ENCODE results near the gene HSBP1L1. TPM values are rescaled to one million over a fixed set of nuclear protein-coding genes. Genes with fewer than 3 reads are reported as not detected.
A peak's percentile ranks its signal among the peaks of the same experiment; 100 is the strongest.

HSBP1L1 gene
- total and polyA plus RNA-seq, 2 of the 13 experiments (the other 11 are each of a cell fraction or from before 2014, with no cell fraction given) = 22.6 to 45.1 TPM

DNA sequence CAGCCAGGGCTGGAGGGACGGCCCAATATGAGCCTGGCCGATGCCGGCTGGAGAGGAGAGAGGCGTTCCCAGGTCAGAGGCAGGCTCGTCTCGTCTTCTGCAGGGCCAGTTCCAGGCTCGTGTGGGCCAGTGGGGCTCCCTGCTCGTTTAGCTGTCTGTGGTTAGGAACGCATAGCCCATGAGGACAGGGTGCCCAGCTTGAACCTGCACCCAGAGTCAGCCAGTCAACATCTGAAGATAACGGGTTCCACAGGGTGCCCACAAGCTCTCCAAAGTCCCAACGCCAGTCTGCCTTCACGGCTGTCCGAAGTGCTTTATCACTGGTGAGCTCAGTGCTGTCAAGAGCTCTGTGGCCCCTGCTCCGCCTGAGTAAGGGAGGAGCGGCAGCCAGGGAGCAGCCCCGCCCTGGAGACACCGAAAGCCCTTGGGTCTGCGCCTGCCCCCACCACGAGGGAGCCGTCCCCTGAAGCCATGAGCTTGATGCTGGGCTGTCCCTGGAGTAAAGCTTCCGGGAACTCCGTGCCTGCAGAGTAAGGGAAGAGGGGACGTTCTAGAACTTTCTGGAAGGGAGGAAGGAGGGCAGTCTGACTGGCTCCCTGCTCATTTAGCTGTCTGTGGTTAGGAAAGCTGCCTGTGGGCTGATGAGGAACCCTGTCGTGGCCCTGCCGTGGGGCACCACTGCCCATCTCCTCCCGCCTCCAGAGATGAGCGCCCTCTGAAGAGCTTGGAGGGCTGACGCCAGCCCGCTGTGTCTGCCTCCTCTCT is 2.7 kb upstream of the HSBP1L1 start (continued):
- TF ChIP-seq, protein P1, sequence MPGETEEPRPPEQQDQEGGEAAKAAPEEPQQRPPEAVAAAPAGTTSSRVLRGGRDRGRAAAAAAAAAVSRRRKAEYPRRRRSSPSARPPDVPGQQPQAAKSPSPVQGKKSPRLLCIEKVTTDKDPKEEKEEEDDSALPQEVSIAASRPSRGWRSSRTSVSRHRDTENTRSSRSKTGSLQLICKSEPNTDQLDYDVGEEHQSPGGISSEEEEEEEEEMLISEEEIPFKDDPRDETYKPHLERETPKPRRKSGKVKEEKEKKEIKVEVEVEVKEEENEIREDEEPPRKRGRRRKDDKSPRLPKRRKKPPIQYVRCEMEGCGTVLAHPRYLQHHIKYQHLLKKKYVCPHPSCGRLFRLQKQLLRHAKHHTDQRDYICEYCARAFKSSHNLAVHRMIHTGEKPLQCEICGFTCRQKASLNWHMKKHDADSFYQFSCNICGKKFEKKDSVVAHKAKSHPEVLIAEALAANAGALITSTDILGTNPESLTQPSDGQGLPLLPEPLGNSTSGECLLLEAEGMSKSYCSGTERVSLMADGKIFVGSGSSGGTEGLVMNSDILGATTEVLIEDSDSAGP (CRISPR knock-in tag; IDR thresholded peaks at IDR 0.05; ENCODE audit: borderline replicate concordance) = 0 out of 2 replicates have a peak, but pooled peaks have one; percentile 30
- TF ChIP-seq ZNF207 (IDR thresholded peaks at IDR 0.05; ENCODE audit: borderline replicate concordance) (no peak), RBAK (CRISPR knock-in tag; IDR thresholded peaks at IDR 0.05) (no peak), ZNF503 (CRISPR knock-in tag; IDR thresholded peaks at IDR 0.05) (no peak)
- TF ChIP-seq, protein P2, sequence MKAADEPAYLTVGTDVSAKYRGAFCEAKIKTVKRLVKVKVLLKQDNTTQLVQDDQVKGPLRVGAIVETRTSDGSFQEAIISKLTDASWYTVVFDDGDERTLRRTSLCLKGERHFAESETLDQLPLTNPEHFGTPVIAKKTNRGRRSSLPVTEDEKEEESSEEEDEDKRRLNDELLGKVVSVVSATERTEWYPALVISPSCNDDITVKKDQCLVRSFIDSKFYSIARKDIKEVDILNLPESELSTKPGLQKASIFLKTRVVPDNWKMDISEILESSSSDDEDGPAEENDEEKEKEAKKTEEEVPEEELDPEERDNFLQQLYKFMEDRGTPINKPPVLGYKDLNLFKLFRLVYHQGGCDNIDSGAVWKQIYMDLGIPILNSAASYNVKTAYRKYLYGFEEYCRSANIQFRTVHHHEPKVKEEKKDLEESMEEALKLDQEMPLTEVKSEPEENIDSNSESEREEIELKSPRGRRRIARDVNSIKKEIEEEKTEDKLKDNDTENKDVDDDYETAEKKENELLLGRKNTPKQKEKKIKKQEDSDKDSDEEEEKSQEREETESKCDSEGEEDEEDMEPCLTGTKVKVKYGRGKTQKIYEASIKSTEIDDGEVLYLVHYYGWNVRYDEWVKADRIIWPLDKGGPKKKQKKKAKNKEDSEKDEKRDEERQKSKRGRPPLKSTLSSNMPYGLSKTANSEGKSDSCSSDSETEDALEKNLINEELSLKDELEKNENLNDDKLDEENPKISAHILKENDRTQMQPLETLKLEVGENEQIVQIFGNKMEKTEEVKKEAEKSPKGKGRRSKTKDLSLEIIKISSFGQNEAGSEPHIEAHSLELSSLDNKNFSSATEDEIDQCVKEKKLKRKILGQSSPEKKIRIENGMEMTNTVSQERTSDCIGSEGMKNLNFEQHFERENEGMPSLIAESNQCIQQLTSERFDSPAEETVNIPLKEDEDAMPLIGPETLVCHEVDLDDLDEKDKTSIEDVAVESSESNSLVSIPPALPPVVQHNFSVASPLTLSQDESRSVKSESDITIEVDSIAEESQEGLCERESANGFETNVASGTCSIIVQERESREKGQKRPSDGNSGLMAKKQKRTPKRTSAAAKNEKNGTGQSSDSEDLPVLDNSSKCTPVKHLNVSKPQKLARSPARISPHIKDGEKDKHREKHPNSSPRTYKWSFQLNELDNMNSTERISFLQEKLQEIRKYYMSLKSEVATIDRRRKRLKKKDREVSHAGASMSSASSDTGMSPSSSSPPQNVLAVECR (CRISPR knock-in tag; IDR thresholded peaks at IDR 0.05; ENCODE audit: borderline replicate concordance) = peak; percentile 34; the same call in 1 of the 2 replicates

All from HepG2 (cell line).